PC-3 (cell line): ENCODE data around the gene GBX2. TPM values are rescaled to one million over a fixed set of nuclear protein-coding genes. Genes with fewer than 3 reads are reported as not detected.

Experiments used
- ATAC-seq: fragments of 200-7000 bp; cut with Tn5 transposase; 2 replicates; pipeline ENCODE4 v1.9.1; 2020; ENCODE audit warnings: mild to moderate bottlenecking, moderate library complexity
- BruUV-seq: library from RNA; stranded (reverse); fragments of 400-500 nt; replicated peaks from 2 replicates; lab custom pipeline; 2021; lab: Mats Ljungman, UMichigan
- CTCF ChIA-PET: fragments of 300-600 bp; sonication (Branson Sonifier 250); formaldehyde crosslinking; loops from one replicate; lab custom pipeline; 2022; ENCODE audit warnings: antibody characterized with exemption; lab: Charles Lee
- POLR2A ChIA-PET: fragments of 300-600 bp; sonication (Branson Sonifier 250); formaldehyde crosslinking; loops from one replicate; lab custom pipeline; 2022; ENCODE audit warnings: antibody characterized with exemption; ENCODE audit not compliant: unreplicated experiment; lab: Charles Lee
- DNase-seq: peaks from one replicate; pipeline ENCODE4 v3.0.0-alpha.2; 2015
- H2AFZ ChIP-seq: fragments of 300-600 bp; sonication (generic); 2 replicates; pipeline ENCODE4 v1.6.0; 2016; ENCODE audit warnings: antibody characterized with exemption, low read length
- H3F3A ChIP-seq: fragments of 300-600 bp; sonication (generic); one replicate; pipeline ENCODE4 v1.6.0; 2017; ENCODE audit warnings: antibody characterized with exemption, low read length, control low read depth, mild to moderate bottlenecking; ENCODE audit not compliant: unreplicated experiment
- H3K27ac ChIP-seq: fragments of 300-600 bp; sonication (generic); 2 replicates; pipeline ENCODE4 v1.5.1; 2016; ENCODE audit warnings: mild to moderate bottlenecking, low read length
- H3K27me3 ChIP-seq: fragments of 300-600 bp; sonication (generic); 2 replicates; pipeline ENCODE4 v1.6.1; 2016; ENCODE audit warnings: low read length, mixed read lengths
- H3K36me3 ChIP-seq: fragments of 300-600 bp; sonication (generic); 2 replicates; pipeline ENCODE4 v1.6.1; 2016; ENCODE audit warnings: low read depth, mixed run types, low read length, mixed read lengths
- H3K4me1 ChIP-seq: fragments of 300-600 bp; sonication (generic); 2 replicates; pipeline ENCODE4 v1.5.1; 2016; ENCODE audit warnings: low read length; ENCODE audit not compliant: insufficient read depth
- H3K4me2 ChIP-seq: fragments of 300-600 bp; sonication (generic); 2 replicates; pipeline ENCODE4 v1.6.0; 2016; ENCODE audit warnings: low read length
- H3K4me3 ChIP-seq: fragments of 300-600 bp; sonication (generic); 2 replicates; pipeline ENCODE4 v1.5.1; 2016; ENCODE audit warnings: mild to moderate bottlenecking, low read length, mixed read lengths
- H3K79me2 ChIP-seq: fragments of 300-600 bp; sonication (generic); 2 replicates; pipeline ENCODE4 v1.6.1; 2017; ENCODE audit warnings: low read length, mixed read lengths
- H3K9ac ChIP-seq: fragments of 300-600 bp; sonication (generic); 2 replicates; pipeline ENCODE4 v1.6.0; 2016; ENCODE audit warnings: mild to moderate bottlenecking, low read length
- H3K9me2 ChIP-seq: fragments of 300-600 bp; sonication (generic); replicated peaks from 2 replicates; pipeline ENCODE4 v1.6.1; 2016; ENCODE audit warnings: mixed run types, low read length, mixed read lengths
- H3K9me3 ChIP-seq: fragments of 300-600 bp; sonication (generic); 2 replicates; pipeline ENCODE4 v1.6.1; 2016; ENCODE audit warnings: low read length, mixed read lengths
- H4K20me1 ChIP-seq: fragments of 300-600 bp; sonication (generic); 2 replicates; pipeline ENCODE4 v1.6.1; 2016; ENCODE audit warnings: low read length, mixed read lengths
- CTCF ChIP-seq: fragments of 300-600 bp; sonication (generic); conservative IDR thresholded peaks from 2 replicates; pipeline ENCODE4 v1.5.1; 2017; ENCODE audit warnings: antibody characterized with exemption, low read depth, mild to moderate bottlenecking, low read length
- EZH2 ChIP-seq: fragments of 300-600 bp; sonication (generic); IDR thresholded peaks from one replicate; pipeline ENCODE4 v1.6.1; 2017; ENCODE audit warnings: antibody characterized with exemption, mild to moderate bottlenecking, low read length; ENCODE audit not compliant: unreplicated experiment
- EZH2phosphoT487 ChIP-seq: fragments of 300-600 bp; sonication (generic); IDR thresholded peaks from 2 replicates; pipeline ENCODE4 v1.6.1; 2018; ENCODE audit warnings: mild to moderate bottlenecking, antibody characterized with exemption, low read length, borderline replicate concordance
- intact Hi-C: fragments of 100-400 bp; cut with micrococcal nuclease; formaldehyde crosslinking; loops from 2 replicates; pipeline ENCODE4 v1.9.0; 2023
- total RNA-seq: library from RNA; depleted of rRNA; stranded (reverse); fragments of >200 nt; gene quantifications from 2 replicates; pipeline ENCODE4 v1.2.3, GENCODE V29; 2014

The GBX2 gene
- total RNA-seq, 1 experiment from 2014 or later: 30.5 TPM

- H3K36me3 ChIP-seq: no peaks in the 10 kb centered on the region
- no peak overlapping the region for H3K4me2 ChIP-seq
- no TSS peak for BruUV-seq
- no peaks in the 10 kb centered on the region for H4K20me1 ChIP-seq
- no peaks in the 10 kb centered on the region for H3K4me1 ChIP-seq
- no peak overlapping the region for H2AFZ ChIP-seq
- intact Hi-C loops: no loop called here
- no peaks in the 10 kb centered on the region for H3F3A ChIP-seq
- H3K27ac ChIP-seq: no peak overlapping the region
- ChIA-PET POLR2A (no interaction called here), CTCF (interaction anchor here (0.6 kb wide), 1 partner anchor 229 kb away, joined by 7 read pairs; no protein-coding TSS in a partner anchor)
- DNase-seq (no peak), ATAC-seq (no peak; the same call in 1 of the 2 replicates)
- peaks cover 27% of the 10 kb centered on the region for H3K79me2 ChIP-seq
- no peaks in the 10 kb centered on the region for H3K9me3 ChIP-seq
- H3K9me2 ChIP-seq: no peaks in the 10 kb centered on the region
- H3K4me3 ChIP-seq: no peak overlapping the region
- H3K9ac ChIP-seq: no peak overlapping the region
- H3K27me3 ChIP-seq: no peaks in the 10 kb centered on the region
- no peak for TF ChIP-seq EZH2
Measured at GRCh38 chr2:236162031-236162845, 5.9 kb downstream of the GBX2 start.

- no peaks in the 10 kb centered on the region for H3K27me3 ChIP-seq
- BruUV-seq: no TSS peak
- no peaks in the 10 kb centered on the region for H4K20me1 ChIP-seq
- H3K9me3 ChIP-seq: no peaks in the 10 kb centered on the region
- intact Hi-C loops: no loop called here
- ChIA-PET POLR2A (no interaction called here), CTCF (no interaction called here)
- H3K4me1 ChIP-seq: no peaks in the 10 kb centered on the region
- ATAC-seq: 0 out of 2 replicates have a peak, but pooled peaks have one; percentile 4
- H2AFZ ChIP-seq: no peak overlapping the region
- no peaks in the 10 kb centered on the region for H3K9me2 ChIP-seq
- no peak overlapping the region for H3K27ac ChIP-seq
- no peak for DNase-seq
- no peaks in the 10 kb centered on the region for H3K36me3 ChIP-seq
- H3K4me3 ChIP-seq: no peak overlapping the region
- H3K79me2 ChIP-seq: peaks cover 20% of the 10 kb centered on the region
- no peaks in the 10 kb centered on the region for H3F3A ChIP-seq
- H3K4me2 ChIP-seq: no peak overlapping the region
- H3K9ac ChIP-seq: no peak overlapping the region
- TF ChIP-seq EZH2phosphoT487 (no peak), CTCF (no peak), EZH2 (no peak)
Measured at GRCh38 chr2:236161531-236161930, 6.7 kb downstream of the GBX2 start.

- H2AFZ ChIP-seq: no peak overlapping the region
- no peak for TF ChIP-seq EZH2
- no peak for TF ChIP-seq CTCF
- TF ChIP-seq EZH2phosphoT487: no peak
- POLR2A ChIA-PET: no interaction called here
- H3K4me1 ChIP-seq: no peaks in the 10 kb centered on the region
- no peak for DNase-seq
- no peaks in the 10 kb centered on the region for H3K27me3 ChIP-seq
- H3F3A ChIP-seq: no peaks in the 10 kb centered on the region
- peak; percentile 21; the same call in 1 of the 2 replicates for ATAC-seq
- no peaks in the 10 kb centered on the region for H3K9me2 ChIP-seq
- H3K4me3 ChIP-seq: no peak overlapping the region
- CTCF ChIA-PET: no interaction called here
- intact Hi-C loops: no loop called here
- no peaks in the 10 kb centered on the region for H4K20me1 ChIP-seq
- no peak overlapping the region for H3K9ac ChIP-seq
- H3K27ac ChIP-seq: no peak overlapping the region
- H3K79me2 ChIP-seq: peaks cover 16% of the 10 kb centered on the region
- H3K9me3 ChIP-seq: no peaks in the 10 kb centered on the region
- no peak overlapping the region for H3K4me2 ChIP-seq
- no TSS peak for BruUV-seq
- no peaks in the 10 kb centered on the region for H3K36me3 ChIP-seq
Measured at GRCh38 chr2:236161082-236161462, 7.1 kb downstream of the GBX2 start.
